GM19025 (cell line): ENCODE data around the gene AP4S1.
"Not testable (repeated sequence)": the region's sequence is repeated elsewhere in the genome, so short reads cannot be mapped to it uniquely, and the experiment has no call there.

Source experiments
- ATAC-seq: cut with Tn5 transposase; IDR thresholded peaks from one replicate; pipeline ENCODE4 v1.9.1; 2021; ENCODE audit warnings: mild to moderate bottlenecking, low read depth, moderate library complexity; ENCODE audit not compliant: unreplicated experiment

AP4S1 gene

DNA sequence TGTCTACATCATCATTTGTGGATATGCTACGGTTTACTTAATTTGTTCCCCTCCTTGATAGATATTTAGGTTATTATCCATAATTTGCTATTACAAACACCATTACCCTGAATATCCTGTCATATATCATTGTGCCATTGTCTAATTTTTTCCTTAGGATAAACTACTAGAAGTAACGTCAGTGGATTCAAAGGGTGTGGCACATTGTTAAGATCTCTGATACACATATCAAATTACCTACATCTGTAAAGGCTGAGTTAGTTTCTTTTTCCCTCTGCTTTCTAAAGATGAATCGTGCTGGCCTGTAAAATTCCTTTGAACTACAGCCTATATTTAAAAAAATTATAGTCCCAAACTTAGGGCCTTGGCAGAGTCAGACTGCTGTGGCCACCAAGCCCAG lies 54.6 kb downstream of the AP4S1 start:
- ATAC-seq, result no peak

DNA sequence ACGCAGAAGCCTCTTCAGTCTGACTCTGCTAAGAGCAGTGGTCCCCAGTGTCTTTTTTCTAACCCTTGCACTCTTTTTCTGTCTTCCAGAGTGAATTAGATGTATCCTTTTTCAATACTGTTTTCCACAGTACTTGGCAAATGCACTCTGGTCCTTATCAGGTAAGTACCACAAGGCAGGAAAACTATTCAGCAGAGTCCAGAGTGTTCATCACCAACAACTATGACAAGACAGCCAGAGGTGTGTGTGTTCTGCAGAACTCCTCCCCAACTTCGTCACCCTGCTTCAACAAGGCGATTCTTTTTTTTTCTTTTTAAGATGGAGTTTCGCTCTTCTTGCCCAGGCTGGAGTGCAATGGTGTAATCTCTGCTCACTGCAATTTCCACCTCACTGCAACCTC lies 55.0 kb downstream of the AP4S1 start:
- no peak for ATAC-seq

DNA sequence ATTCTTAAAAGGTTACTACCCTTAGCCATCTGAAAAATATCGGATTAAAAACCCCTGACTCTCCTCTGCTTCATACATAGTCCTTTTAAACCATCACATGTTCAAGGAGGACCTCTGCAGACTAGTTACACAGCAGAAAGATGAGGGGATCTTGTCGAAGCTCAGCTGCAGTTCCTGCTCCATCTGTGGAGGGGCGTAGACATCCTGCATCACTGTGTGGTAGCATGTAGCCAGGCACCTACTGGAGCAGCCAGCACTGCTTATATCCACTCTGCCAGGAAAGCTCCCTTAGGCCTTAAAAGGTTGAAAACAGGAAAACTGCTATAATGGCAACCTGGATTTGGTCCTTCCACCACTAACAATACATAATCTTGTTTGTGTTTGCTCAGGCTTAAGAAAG lies 58.3 kb downstream of the AP4S1 start:
- ATAC-seq, result no peak

DNA sequence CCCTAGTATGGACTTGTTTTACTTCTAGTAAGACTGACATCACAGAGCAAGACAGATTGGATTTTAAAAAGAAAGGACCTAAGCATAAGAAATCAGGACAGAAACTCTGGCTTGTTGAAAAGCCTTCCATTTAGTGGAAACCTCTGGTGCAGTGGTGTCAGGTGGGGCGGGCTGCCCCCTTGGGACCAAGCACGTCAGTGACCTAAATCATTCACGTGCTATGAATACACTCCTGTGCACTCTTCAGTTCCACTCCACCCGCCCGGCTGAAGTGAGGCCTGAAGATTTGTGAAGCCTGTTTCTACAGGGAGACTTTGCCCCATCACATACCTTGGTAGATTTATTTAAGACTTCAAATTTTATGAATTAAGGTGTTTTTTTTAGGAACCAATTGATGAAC lies 58.9 kb downstream of the AP4S1 start:
- no peak for ATAC-seq

DNA sequence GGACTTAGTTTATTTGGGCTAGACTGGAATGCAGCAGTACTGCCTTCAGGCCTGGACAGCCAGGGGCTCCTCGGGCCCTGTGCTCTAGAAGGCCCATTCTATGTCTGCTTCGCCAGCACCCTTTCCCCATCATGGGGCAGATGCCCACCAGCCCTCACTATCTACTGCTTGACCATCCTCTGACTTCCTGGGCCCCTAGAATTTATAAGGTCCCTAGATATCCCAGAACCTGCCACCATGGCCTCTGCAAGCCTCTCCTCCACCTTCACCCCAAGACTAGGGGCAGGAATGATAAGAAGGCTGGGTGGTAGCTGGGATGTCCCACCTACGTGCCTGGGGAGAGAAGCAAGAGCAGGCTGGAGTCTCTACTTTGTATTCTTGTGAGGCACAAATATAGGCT lies 59.6 kb downstream of the AP4S1 start:
- ATAC-seq, result no peak

DNA sequence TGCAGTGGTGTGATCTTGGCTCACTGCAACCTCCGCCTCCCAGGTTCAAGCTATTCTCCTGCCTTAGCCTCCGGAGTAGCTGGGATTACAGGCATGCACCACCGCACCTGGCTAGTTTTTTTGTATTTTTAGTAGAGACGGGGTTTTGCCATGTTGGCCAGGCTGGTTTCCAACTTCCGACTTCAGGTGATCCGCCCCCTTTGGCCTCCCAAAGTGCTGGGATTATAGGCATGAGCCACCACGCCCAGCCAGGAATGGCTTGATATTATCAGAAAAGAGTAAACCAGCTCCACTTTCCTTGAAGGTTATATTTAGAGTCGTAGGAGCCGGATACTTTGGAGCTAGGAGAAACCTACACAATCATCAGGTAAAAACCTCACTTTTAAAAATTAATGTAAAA lies 61.0 kb downstream of the AP4S1 start:
- ATAC-seq, result not testable (repeated sequence)

DNA sequence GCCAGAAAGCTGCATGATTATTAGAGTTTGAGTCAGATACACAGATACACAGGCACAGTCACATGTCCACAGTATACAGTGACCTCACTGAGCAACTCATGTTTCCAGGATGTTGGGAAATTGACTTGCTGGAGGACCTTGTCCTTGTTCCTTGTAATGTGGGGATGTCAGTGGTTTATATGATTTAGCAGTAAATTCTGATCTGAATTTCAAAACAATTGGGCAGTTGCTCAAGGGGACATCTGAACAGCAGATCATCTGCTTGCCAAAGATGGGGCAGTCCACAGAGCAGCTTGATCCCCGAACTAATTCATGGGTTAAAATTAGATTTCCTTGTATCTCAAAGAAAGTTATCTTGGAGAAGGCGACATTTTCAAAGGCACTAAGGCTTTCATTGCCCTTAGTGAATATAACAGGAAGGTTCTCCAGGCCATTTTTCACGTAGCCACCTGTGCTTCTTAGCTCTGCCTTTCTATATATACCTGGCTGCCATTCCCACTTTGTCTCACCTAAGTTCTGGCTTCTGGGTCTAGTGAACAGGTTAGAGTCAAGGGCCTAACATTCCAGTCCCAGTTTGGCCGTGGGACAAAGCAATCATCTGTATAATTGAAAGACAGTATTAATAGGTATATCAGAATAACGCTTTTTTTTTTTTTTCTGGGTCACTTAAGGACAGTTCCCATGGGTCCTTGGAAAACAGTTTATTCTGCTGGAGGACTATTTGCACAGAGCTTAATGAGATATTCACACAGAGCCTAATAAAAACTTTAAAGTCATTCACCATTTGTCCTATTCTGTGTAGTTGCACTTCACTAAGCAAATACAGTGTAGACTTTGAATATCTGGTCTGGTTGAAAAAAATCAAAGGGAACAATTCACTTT lies 65.7 kb downstream of the AP4S1 start:
- no peak for ATAC-seq

DNA sequence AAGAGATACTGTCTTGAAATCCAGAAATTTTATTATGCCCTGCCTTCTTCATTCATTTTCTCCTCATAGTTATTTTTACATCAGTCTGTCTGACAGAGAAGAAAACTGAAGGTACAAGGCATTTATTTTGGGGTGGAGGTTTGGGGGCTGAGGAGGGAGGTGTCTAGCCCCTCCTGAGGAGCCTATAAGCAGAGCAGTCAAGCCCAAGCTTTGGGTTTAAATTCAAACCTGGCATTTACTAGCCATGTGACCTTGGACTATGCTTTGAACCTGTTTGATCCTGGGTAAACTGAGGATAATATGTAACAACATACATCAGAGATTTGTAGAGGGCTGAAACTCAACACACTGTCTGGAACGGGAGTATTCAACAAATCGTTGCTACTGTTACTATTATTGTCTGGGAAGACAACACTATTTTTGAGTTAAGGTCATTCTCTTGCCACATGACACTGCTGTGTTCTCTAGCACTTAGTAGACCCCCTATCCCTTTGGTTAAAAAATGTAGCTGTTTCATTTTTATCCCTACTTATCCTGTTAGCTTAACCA lies 66.8 kb downstream of the AP4S1 start:
- no peak for ATAC-seq

DNA sequence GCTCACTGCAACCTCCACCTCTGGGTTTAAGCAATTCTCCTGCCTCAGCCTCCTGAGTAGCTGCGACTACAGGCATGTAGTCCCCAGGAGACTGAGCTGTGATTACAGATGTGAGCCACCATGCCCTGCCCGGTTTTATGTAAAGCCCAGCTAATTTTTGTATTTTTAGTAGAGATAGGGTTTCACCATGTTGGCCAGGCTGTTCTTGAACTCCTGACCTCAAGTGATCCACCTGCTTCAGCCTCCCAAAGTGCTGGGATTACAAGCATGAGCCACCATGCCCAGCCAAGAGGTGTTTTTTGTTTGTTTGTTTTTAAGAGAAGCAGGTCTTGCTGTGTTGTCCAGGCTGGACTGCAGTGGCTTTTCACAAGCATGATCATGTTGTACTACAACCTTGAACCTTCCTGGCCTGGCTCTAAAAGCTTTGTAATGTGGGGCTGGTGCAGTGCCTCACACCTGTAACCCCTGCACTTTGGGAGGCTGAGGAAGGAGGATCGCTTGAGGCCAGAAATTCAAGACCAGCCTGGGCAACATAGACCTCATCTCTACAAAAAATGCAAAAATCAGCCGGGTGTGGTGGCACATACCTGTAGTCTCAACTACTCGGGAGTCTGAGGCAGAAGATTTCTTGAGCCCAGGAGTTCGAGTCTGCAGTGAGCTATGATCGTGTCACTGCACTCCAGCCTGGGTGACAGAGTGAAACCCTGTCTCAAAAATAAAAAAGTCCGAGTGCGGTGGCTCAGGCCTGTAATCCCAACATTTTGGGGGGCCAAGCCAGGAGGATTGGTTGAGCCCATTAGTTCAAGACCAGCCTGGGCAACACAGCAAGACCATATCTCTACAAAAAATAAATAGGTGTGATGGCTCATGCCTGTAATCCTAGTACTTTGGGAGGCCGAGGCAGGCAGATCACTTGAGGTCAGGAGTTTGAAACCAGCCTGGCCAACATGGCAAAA lies 68.7 kb downstream of the AP4S1 start:
- not testable (repeated sequence) for ATAC-seq

DNA sequence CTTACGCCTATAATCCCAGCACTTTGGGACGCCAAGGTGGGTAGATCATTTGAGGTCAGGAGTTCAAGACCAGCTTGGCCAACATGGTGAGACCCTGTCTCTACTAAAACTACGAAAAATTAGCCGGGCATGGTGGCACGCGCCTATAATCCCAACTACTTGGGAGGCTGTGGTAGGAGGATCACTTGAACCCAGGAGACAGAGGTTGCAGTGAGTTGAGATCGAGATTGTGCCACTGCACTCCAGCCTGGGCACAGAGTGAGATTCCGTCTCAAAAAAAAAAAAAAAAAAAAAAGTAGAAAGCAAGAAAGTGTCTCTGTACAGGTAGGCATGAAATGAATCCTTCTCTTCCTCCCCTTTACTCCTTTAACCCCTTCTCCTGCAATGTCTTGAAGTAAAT lies 70.4 kb downstream of the AP4S1 start:
- not testable (repeated sequence) for ATAC-seq

DNA sequence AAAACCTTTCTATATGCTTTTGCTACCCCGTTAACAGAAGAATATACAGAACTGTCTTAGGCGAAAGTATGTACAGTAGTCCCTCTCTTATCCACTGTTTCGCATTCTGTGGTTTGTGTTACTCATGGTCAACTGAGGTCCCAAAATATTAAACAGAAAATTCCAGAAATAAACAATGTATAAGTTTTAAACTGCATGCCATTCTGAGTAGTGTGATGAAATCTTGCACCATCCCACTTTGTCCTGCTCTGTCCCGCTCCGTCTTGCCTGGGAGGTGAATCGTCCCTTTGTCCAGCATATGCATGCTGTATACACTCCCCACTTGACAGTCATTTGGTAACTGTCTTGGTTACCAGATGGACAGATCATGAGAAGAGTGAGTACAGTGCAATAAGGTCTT lies 70.8 kb downstream of the AP4S1 start:
- no peak for ATAC-seq

DNA sequence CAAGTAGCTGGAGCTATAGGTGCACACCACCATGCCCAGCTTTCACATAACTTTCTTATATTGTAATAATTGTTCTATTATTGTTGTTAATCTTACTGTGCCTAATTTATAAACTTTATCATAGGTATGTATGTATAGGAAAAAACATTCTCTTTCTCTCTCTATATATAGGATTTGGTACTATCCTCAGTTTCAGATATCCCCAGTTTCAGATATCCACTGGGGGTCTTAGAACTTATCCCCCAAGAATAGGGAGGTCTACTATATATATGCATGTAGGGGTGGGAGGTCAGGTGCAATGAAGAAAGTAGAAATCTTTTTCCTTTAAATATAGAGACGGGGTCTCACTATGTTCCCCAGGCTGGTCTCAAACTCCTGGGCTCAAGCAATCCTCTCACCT lies 71.6 kb downstream of the AP4S1 start:
- ATAC-seq, result no peak

DNA sequence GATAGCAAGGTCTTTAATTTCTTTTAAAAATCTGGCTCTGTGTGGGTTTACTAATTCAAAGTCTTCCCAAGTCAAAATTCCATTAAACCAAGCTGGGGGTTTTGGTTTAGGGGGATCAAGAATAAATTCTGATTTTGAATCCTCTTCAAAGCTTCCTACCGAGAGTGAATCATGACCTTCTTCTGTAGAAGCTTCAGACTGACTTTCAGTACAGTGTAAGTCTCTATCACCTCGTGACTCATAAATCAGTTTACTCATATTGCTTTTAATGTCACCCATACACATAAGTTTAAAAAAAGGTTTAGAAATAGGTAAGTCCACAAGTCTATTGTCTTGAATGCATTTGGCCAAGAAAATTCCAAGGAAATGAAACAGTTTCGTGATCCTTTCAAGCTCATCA lies 81.3 kb downstream of the AP4S1 start:
- no peak for ATAC-seq

DNA sequence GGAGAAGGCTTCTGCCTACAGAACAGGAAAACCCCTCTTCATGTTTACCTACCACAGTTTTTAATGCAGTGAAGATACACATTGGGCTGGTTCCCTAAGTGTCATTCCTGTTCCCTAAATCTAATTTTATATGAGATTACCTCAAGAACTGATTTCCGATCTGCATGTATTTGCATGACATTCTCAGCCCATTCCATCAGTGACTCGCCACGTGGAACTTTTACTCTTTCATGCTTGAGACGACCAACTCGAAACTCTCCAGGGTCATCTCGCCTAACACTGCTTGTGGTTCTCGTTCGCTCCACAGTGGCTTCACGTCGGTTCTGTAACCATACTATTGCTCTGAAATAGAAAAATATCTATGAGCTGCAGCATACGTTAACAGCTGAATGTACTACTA lies 83.8 kb downstream of the AP4S1 start:
- ATAC-seq, result no peak

DNA sequence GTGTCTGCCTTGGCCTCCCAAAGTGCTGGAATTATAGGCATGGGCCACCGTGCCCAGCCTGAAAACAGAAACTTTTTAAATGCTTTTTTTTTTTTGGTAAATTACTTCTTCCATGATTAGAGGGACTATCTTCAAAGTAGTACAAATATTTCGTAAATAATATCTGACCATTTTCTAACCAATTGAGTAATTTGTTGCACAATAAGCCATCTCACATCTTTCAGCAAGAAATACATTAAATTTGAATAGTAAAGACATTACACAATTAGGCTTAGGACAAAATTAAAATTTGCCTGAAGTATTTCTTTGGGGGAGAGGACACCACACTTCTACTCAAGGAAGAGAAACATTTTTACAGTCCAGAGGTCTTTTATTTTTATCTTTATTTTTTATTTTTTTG lies 85.4 kb downstream of the AP4S1 start:
- ATAC-seq, result no peak

DNA sequence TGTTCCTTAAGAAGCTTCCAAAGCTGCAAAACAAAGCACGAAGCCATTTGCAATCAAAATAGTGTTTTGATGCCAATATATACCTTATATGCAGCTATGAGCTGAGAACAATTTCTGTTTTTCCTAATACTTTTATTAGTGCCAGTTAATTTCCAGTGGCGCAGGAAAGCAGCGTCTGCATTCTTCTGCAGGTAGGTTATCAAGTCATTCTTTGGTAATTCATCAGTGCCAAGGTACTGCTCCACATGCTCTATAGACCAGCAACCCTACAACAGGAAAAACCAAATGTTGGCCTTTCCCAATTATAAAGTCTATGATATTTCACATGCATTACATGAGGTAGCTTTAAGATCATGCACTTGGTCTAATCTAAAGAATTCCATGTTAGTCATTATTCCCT lies 88.3 kb downstream of the AP4S1 start:
- no peak for ATAC-seq

DNA sequence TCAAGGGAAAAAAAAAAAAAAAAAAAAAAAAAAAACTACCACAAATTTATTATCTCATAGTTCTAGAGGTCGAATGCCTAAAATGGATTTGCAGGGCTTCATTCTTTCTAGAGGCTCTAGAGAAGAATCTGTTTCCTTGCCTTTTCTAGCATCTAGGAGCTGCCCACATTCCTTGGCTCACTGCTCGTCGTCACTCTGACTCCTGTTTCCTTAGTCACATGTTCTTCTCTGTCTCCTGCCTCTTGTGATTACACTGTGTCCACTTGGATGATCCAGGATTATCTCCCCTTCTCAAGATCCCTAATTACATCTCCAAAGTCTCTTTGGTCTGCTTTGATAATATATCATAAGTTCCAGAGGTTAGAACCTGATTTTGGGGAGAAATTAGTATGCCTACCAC lies 93.4 kb downstream of the AP4S1 start:
- no peak for ATAC-seq

DNA sequence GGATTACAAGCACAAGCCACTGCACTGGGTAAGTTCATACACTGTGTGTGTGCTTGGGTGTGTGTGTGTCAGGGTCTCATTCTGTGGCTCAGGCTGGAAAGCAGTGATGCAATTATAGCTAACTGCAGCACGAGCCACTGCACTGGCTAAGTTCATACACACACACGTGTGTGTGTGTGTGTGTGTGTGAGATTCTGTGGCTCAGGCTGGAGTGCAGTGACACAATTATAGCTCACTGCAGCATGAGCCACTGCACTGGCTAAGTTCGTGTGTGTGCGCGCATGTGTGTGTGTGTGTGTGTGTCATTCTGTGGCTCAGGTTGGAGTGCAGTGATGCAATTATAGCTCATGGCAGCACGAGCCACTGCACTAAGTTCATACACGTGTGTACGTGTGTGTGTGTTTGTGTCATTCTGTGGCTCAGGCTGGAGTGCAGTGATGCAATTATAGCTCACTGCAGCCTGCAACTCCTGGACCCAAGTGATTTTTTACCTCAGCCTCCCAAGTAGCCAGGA lies 96.7 kb downstream of the AP4S1 start:
- no peak for ATAC-seq

DNA sequence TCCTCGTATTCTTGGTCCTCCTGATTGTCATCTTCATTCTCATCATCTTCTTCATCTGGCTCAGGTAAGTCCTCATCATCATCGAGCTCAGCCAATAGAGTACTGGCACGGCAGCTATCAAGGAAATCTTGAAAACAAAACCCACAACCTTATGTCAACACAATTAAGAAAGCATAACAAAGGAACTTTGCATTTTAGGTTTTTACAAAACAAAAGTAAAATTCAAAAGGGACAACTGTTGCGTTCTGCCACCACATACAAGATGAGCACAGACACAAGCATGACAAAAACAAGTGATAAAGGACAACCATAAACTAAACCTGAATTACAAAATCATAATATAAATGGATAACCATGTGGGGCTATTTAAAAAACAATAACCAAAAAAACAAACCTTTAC lies 97.5 kb downstream of the AP4S1 start:
- ATAC-seq, result no peak

DNA sequence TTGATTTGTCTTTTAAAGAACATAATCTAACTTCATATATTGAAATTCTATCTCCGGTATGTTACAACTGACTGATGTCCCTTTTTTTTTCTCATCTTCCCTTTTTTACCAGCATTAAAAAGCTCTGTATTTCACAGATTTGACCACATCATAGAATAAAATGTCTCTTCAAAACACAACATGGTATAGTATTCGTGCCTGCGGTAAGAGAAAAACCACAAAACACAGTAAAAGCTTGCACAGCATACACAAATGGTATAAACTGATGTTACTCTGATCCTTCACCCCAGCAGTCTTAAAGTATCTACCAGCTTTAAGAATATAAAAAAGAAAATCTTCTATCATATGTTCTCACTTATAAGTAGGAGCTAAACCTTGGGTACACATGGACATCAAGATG lies 98.7 kb downstream of the AP4S1 start:
- ATAC-seq, result no peak

DNA sequence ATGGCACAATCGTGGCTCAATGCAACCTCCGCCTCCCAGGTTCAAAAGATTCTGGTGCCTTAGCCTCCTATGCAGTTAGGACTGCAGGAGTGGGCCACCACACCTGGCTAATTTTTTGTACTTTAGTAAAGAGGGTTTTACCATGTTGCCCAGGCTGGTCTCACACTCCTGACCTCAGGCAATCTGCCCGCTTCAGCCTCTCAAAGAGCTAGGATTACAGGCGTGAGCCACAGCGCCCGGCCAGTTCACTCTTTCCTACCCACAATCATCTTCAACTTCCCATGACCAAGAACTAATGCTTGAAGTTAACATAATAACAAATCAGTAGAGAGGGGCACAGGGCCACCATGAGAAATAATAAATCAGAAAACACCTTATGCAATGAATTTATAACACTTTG lies 99.8 kb downstream of the AP4S1 start:
- ATAC-seq, result no peak
